ENCODE data around the gene PLCL1. TPM values are rescaled to one million over a fixed set of nuclear protein-coding genes. Genes with fewer than 3 reads are reported as not detected.

The PLCL1 gene
- total RNA-seq, 2 donors from 2014 or later = 24.9 to 27.2 TPM

DNA sequence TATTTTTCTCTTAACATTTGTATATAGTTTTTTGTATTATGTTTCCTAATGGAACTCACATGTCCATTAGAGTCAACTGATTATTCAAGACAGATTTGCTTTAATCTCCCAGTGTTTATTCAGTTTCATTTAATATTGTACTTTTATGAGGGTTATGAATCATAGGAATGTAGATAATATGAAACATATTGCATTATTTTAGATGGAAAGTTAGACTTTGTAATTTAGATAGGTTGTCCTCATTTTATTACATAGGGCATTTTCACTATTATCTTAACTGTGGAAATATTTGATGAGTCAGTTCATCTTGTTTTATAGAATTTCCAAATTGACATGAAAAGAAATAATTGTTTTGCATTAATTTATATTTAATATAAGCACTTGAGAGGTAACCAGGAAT, 240.8 kb downstream of the PLCL1 start:
- H3K4me3 Mint-ChIP-seq = no peak overlapping the region
- no peak overlapping the region for H3K27ac Mint-ChIP-seq
- no peaks in the 10 kb centered on the region for H3K36me3 Mint-ChIP-seq (ENCODE audit: low read depth)
- ATAC-seq (no peak), DNase-seq (no peak)
- no peaks in the 10 kb centered on the region for H3K9me3 ChIP-seq (ENCODE audit: control insufficient read depth, low read length, poor library complexity, severe bottlenecking)
- peaks cover 12% of the 10 kb centered on the region for H3K4me1 Mint-ChIP-seq
- H3K27me3 Mint-ChIP-seq = no peaks in the 10 kb centered on the region

DNA sequence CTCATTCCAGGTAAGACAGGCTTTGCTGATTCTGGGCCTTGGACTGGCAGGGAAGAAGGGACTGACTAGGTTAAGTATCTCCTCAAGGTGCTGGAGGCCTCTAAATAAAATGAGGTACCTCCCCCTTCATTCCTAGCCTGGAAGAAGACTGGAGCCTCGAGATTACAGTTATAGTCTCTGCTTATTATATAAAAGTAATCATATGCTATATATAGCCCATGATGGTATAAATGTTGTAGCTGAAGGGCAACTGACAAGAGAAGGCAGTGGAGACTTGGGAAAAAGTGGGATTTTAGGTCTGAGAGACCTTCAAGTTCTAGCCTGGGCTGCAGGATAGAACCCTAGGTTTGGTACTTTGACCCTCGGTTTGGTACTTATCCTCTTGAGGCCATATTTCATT, 248.3 kb downstream of the PLCL1 start:
- H3K4me3 Mint-ChIP-seq = no peak overlapping the region
- H3K4me1 Mint-ChIP-seq = peaks cover 17% of the 10 kb centered on the region
- no peak for DNase-seq
- no peak overlapping the region for H3K27ac Mint-ChIP-seq
- no peaks in the 10 kb centered on the region for H3K36me3 Mint-ChIP-seq (ENCODE audit: low read depth)
- H3K9me3 ChIP-seq (ENCODE audit: control insufficient read depth, low read length, poor library complexity, severe bottlenecking) = no peaks in the 10 kb centered on the region
- H3K27me3 Mint-ChIP-seq = no peaks in the 10 kb centered on the region
- ATAC-seq = no peak

DNA sequence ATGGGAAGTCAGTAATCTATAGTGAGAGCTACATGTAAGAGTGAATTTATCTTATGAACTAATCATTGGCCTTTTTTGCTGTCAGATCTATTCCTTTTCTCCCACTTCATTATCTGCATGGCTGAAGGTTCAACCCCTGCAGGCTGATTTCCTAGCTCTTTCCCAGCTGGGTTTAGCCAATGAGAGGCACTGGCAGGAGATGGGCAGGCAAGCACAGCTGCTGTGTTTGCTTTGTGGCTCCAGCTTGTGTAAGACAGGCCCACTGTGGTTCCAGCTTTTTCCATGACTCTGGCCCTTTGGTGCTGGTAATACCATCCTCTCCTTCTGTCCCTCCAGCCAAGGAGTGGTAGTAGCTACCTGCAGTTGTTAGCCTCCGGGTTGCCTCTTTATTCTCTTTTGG, 248.8 kb downstream of the PLCL1 start:
- H3K36me3 Mint-ChIP-seq (ENCODE audit: low read depth) = no peaks in the 10 kb centered on the region
- H3K4me3 Mint-ChIP-seq = no peak overlapping the region

DNA sequence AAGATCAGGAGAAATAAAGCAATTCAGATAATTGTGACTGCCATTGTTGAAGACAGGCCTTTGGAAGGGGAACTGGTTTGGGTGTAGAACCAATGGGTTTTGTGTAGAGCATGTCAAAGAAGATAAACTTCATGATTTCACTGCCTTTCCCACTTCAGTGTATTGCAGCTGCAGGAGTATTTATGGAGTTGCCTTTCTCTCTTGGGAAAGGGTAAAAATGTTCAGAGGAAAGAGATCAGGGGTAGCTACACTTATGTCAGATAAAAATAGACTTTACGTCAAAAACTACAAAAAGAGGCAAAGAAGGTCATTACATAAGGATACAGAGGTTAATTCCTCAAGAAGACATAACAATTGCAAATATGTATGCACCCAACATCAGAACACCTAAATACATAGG, 249.4 kb downstream of the PLCL1 start:
- no peaks in the 10 kb centered on the region for H3K27me3 Mint-ChIP-seq
- H3K27ac Mint-ChIP-seq = no peak overlapping the region
- no peak for DNase-seq

More for the DNA sequence above, 248.8 kb downstream of the PLCL1 start:
- ATAC-seq = no peak
- Mint-ChIP-seq H3K4me1 (peaks cover 17% of the 10 kb centered on the region), H3K27me3 (no peaks in the 10 kb centered on the region), H3K27ac (no peak overlapping the region)
- H3K9me3 ChIP-seq (ENCODE audit: control insufficient read depth, low read length, poor library complexity, severe bottlenecking) = no peaks in the 10 kb centered on the region
- DNase-seq = no peak

DNA sequence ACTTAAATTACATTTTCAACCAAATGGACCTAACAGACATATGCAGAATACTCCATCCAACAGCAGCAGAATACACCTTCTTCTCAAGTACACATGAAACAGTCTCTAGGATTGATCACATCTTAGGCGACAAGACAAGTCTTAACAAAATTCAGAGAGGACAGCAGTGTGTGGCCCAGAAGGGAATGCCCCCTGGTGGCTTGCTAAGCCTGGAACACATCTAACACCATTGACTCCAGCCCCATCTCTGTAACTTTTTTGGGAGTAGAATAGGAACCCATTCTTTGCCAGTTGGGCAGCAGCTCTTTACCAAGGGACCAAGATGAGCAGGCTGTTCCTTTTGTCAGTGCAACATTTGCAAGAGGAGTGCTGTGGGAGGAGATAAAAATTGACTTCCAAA, 249.9 kb downstream of the PLCL1 start:
- DNase-seq = peak; percentile 12 to 23 (median 13)
- H3K4me3 Mint-ChIP-seq = no peak overlapping the region
- H3K4me1 Mint-ChIP-seq = peaks cover 15% of the 10 kb centered on the region
- peak; percentile 70 for ATAC-seq
- H3K9me3 ChIP-seq (ENCODE audit: control insufficient read depth, low read length, poor library complexity, severe bottlenecking) = no peaks in the 10 kb centered on the region
- H3K36me3 Mint-ChIP-seq (ENCODE audit: low read depth) = no peaks in the 10 kb centered on the region
- no peaks in the 10 kb centered on the region for H3K27me3 Mint-ChIP-seq
- no peak overlapping the region for H3K27ac Mint-ChIP-seq

More for the DNA sequence above, 249.4 kb downstream of the PLCL1 start:
- H3K36me3 Mint-ChIP-seq (ENCODE audit: low read depth) = no peaks in the 10 kb centered on the region
- H3K9me3 ChIP-seq (ENCODE audit: control insufficient read depth, low read length, poor library complexity, severe bottlenecking) = no peaks in the 10 kb centered on the region
- H3K4me1 Mint-ChIP-seq = peaks cover 14% of the 10 kb centered on the region
- H3K4me3 Mint-ChIP-seq = no peak overlapping the region
- no peak for ATAC-seq

DNA sequence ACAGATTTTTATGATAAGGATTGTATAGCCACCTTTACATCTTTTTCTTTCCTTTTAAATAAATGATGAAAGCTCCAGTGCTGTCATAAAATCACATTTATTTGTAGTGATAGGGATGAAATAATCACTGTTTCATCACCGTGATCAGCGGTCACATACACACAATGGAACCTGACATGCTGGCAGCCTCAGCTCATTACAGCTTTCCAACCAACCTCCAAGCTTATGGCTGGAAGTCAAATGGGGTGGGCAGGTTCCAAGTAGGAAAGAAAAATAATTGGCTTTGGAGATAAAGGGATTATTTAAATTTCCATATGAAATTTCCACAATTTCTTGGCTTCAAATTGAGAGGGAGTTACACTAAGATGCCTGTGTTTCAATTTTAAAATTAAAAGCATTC, 251.3 kb downstream of the PLCL1 start:
- H3K4me1 Mint-ChIP-seq = peaks cover 17% of the 10 kb centered on the region
- H3K27ac Mint-ChIP-seq = no peak overlapping the region
- H3K36me3 Mint-ChIP-seq (ENCODE audit: low read depth) = no peaks in the 10 kb centered on the region
- no peak overlapping the region for H3K4me3 Mint-ChIP-seq
- DNase-seq = no peak
- H3K27me3 Mint-ChIP-seq = no peaks in the 10 kb centered on the region
- ATAC-seq = no peak
- no peaks in the 10 kb centered on the region for H3K9me3 ChIP-seq (ENCODE audit: control insufficient read depth, low read length, poor library complexity, severe bottlenecking)

DNA sequence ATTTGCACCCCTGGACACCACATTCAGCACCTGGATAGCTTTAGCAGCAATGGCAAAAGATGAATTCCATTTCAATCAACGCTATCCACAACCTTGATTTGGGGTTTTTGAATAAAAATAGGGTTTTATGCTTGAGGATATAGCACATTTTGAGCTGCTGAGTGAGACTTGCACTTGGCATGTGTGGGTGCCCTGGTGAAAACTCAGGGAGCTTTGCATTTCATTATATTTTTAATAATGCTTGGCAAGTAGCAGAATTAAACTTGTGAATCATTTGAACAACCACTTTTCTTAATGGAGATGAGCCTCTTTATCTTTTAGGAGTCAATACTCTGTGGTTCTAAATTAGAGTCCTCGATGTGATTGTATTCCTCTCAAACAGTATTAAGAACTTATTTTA, 252.4 kb downstream of the PLCL1 start:
- Mint-ChIP-seq H3K4me1 (peaks cover 17% of the 10 kb centered on the region), H3K27me3 (no peaks in the 10 kb centered on the region), H3K27ac (no peak overlapping the region), H3K36me3 (ENCODE audit: low read depth) (no peaks in the 10 kb centered on the region), H3K4me3 (no peak overlapping the region)
- ATAC-seq (no peak), DNase-seq (no peak)
- no peaks in the 10 kb centered on the region for H3K9me3 ChIP-seq (ENCODE audit: control insufficient read depth, low read length, poor library complexity, severe bottlenecking)

DNA sequence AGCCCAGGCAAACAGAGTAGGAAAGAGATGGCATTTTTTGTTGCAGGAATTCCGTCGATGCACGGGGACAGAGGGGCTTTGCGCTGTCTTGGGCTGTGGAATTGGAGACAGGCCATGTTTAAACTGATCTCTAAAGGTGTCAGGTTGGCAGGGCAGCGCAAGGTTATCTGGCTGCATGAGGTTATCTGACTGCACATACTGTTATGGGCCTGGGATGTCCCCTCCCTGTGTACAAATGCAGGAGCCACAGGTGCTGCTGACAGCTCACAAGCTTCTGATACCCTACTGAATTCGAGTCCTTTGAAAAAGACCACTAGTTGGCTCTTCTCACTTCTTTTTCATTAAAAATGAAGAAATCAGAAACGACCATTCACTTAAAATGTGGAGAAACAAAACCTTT, 255.4 kb downstream of the PLCL1 start:
- H3K4me1 Mint-ChIP-seq = peaks cover 9% of the 10 kb centered on the region
- no peak for ATAC-seq
- no peaks in the 10 kb centered on the region for H3K27me3 Mint-ChIP-seq
- DNase-seq = no peak
- no peaks in the 10 kb centered on the region for H3K36me3 Mint-ChIP-seq (ENCODE audit: low read depth)
- H3K27ac Mint-ChIP-seq = no peak overlapping the region
- H3K4me3 Mint-ChIP-seq = no peak overlapping the region
- H3K9me3 ChIP-seq (ENCODE audit: control insufficient read depth, low read length, poor library complexity, severe bottlenecking) = no peaks in the 10 kb centered on the region

DNA sequence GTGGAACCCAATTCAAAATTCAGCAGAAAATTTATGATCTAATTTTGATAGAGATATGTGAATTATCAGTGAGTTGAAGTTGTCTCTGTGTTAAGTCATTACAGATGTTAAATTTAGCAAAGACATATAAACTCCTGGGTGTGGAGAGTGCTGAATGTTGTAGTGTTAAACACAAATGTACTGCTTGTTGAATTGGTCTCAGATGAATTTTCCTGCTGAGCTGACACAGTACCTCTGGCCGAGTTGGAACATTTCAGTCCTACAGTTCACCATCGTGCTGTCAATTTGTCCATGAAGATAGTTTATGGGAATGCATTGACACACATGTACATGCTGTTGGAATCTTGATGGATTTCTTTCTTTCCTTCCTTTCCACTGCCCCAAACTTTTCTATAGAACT, 255.9 kb downstream of the PLCL1 start:
- Mint-ChIP-seq H3K36me3 (ENCODE audit: low read depth) (no peaks in the 10 kb centered on the region), H3K27ac (no peak overlapping the region), H3K4me1 (peaks cover 9% of the 10 kb centered on the region), H3K27me3 (no peaks in the 10 kb centered on the region), H3K4me3 (no peak overlapping the region)
- no peak for ATAC-seq
- DNase-seq = no peak
- no peaks in the 10 kb centered on the region for H3K9me3 ChIP-seq (ENCODE audit: control insufficient read depth, low read length, poor library complexity, severe bottlenecking)

DNA sequence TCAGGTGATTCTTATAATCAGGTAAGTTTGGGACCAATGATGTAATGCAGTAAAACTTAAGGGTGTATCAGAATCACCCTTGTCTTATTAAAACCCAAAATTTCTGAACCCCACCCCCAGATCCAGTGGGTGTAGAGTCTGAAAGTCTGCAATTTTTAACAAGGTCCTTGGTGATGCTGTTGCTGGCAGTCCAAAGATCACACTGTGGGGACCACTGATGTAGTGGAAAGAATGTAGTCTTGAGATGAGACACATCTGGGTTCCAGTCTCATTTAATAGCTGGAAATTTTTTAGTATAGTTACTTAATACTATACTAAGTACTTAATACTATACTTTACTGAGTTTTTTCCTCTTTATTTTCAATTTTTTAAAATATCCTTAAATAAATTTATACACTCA, 258.4 kb downstream of the PLCL1 start:
- H3K4me1 Mint-ChIP-seq = peaks cover 12% of the 10 kb centered on the region
- no peaks in the 10 kb centered on the region for H3K27me3 Mint-ChIP-seq
- ATAC-seq = no peak
- H3K27ac Mint-ChIP-seq = no peak overlapping the region
- no peak for DNase-seq
- no peaks in the 10 kb centered on the region for H3K9me3 ChIP-seq (ENCODE audit: control insufficient read depth, low read length, poor library complexity, severe bottlenecking)
- H3K36me3 Mint-ChIP-seq (ENCODE audit: low read depth) = no peaks in the 10 kb centered on the region
- H3K4me3 Mint-ChIP-seq = no peak overlapping the region

DNA sequence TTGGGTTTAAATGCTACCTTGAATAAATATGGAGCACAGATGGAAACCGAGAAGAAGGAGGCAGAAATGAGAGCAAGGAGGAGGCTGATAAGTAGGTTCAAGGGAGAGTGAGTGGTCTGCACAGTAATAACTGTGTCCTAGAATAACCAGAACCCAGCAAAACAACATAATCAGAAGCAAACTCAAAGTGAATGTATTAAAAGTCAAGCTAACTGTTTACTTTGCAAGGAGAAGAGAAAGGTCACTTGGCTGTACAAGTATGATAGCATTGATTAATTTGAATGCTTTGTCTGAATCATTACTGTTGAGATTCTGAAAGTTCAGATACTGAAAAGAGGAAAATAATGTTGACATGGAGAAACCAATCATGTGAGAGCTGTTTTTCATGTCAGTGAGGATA, 258.8 kb downstream of the PLCL1 start:
- no peak for ATAC-seq
- Mint-ChIP-seq H3K4me3 (no peak overlapping the region), H3K36me3 (ENCODE audit: low read depth) (no peaks in the 10 kb centered on the region), H3K4me1 (peaks cover 12% of the 10 kb centered on the region), H3K27me3 (no peaks in the 10 kb centered on the region), H3K27ac (no peak overlapping the region)
- no peak for DNase-seq
- no peaks in the 10 kb centered on the region for H3K9me3 ChIP-seq (ENCODE audit: control insufficient read depth, low read length, poor library complexity, severe bottlenecking)

DNA sequence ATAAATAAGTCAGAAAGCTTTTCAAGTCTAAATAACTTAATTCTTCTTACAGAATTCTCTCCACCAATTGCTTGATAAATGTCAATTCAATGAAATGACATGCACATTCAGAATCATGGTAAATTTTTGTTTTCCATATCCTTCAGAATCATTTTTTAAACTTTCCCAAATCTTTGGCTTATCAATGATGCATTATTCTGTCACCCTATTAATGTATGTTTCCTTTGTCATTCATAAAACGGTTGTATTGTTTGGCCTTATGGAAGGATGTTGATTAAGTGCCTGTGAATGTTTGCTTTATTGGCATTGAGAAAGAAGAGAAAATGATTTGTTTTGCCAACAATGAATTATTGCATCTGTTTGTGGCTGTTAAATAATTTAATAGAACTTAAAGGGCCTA, 260.9 kb downstream of the PLCL1 start:
- DNase-seq (no peak), ATAC-seq (no peak)
- no peak overlapping the region for H3K4me3 Mint-ChIP-seq
- peaks cover 2% of the 10 kb centered on the region for H3K36me3 Mint-ChIP-seq (ENCODE audit: low read depth)
- no peak overlapping the region for H3K27ac Mint-ChIP-seq
- H3K9me3 ChIP-seq (ENCODE audit: control insufficient read depth, low read length, poor library complexity, severe bottlenecking) = no peaks in the 10 kb centered on the region
- peaks cover 12% of the 10 kb centered on the region for H3K4me1 Mint-ChIP-seq
- no peaks in the 10 kb centered on the region for H3K27me3 Mint-ChIP-seq

DNA sequence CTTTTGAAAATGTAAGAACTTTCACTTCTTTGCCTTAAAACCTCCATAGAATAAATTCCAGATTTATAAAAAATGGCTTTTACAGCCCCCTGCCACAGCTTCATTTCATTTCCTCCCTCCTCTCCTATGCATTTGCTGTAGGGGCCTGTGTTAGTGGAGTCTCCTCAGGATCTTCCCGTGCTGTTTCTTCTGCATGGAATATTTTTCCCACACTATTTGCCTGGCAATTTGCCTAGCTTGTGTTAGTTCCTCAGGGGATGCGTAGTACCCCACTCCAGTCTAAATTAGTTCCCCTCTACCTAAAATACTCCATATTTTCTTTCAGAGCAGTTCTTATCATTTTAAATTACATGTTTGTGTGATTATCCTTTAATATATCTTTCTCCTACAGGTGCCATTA, 262.2 kb downstream of the PLCL1 start:
- no peak overlapping the region for H3K27ac Mint-ChIP-seq
- H3K9me3 ChIP-seq (ENCODE audit: control insufficient read depth, low read length, poor library complexity, severe bottlenecking) = no peaks in the 10 kb centered on the region
- peak overlapping the region; percentile 28 for H3K4me3 Mint-ChIP-seq
- no peaks in the 10 kb centered on the region for H3K27me3 Mint-ChIP-seq
- ATAC-seq = no peak
- peaks cover 12% of the 10 kb centered on the region for H3K4me1 Mint-ChIP-seq
- no peak for DNase-seq
- peaks cover 2% of the 10 kb centered on the region for H3K36me3 Mint-ChIP-seq (ENCODE audit: low read depth)

DNA sequence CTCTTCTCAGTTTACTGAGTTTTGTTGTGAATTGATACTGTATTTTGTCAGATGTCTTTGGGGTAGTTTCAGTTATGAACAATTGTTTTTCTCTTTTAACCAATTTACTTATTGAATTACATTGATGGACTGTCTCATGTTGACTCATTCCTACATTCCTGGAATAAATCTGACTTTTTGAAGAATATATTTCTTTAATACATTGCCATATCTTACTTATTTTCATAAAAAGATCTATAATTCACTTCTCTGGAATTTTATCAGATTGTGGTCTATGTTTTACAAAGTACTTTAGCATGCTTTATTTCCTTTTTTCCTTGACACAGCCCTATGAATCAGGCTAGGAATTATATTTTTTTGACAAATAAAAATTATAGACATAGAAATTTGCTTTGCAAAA, 268.3 kb downstream of the PLCL1 start:
- H3K4me3 Mint-ChIP-seq = no peak overlapping the region
- H3K27ac Mint-ChIP-seq = no peak overlapping the region
- H3K36me3 Mint-ChIP-seq (ENCODE audit: low read depth) = peaks cover 2% of the 10 kb centered on the region
- ATAC-seq (no peak), DNase-seq (no peak)
- H3K9me3 ChIP-seq (ENCODE audit: control insufficient read depth, low read length, poor library complexity, severe bottlenecking) = no peaks in the 10 kb centered on the region
- peaks cover 2% of the 10 kb centered on the region for H3K4me1 Mint-ChIP-seq
- H3K27me3 Mint-ChIP-seq = no peaks in the 10 kb centered on the region

DNA sequence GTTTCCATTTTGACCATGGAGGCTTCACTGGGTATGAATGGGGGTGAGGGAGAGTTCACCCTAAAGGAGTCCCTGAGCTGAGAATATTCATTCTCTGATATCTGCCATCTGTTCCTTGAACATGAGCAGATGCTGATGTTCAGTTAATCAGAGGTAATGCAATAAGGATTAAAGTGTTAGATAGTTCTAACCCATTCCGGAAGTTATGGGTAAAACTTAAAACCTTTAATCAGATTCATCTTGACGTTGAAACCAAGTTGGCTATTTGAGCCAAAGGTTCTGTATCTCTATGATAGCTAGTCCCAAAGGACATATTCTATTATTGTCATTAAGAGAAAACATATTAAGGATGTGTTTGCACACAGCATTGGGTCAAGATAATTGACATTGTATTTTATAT, 268.9 kb downstream of the PLCL1 start:
- Mint-ChIP-seq H3K27me3 (no peaks in the 10 kb centered on the region), H3K36me3 (ENCODE audit: low read depth) (peaks cover 2% of the 10 kb centered on the region), H3K4me1 (peaks cover 2% of the 10 kb centered on the region), H3K4me3 (no peak overlapping the region), H3K27ac (no peak overlapping the region)
- DNase-seq (no peak), ATAC-seq (no peak)
- H3K9me3 ChIP-seq (ENCODE audit: control insufficient read depth, low read length, poor library complexity, severe bottlenecking) = no peaks in the 10 kb centered on the region
